ENCODE measurements around the gene DNPEP. TPM values are rescaled to one million over a fixed set of nuclear protein-coding genes. Genes with fewer than 3 reads are reported as not detected.

DNPEP gene
- total and polyA plus RNA-seq, 9 donors, result 23.4 to 72.9 (median 61.8) TPM

DNA sequence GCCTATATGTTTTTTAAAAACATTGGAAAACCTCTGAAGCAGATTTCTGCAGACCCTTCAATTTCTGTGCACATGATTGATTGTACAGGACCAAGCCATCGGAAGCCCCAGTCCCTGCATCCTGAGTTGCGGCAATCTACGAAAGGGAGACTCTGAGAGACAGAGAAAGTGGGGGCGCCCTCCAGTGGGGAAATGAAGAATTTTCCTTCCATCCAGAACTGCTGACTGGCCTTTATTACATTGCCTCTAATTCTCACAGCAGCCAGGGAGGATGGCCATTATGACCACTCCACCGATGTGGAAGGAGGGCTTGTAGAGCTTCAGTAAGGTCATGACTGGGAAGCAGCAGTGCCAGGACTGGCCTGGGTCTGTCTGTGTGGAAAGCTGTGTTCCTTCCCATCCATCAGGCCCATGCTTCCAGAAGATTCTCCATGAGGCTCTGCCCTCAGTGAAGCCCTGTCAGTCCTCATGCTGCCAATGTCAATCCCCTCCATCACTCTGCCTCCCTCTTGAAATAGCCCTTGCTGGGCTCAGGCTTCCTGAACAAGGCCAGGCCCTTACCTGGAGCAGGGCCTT lies 35.2 kb downstream of the DNPEP start:
- no peak overlapping the region for H3K4me3 ChIP-seq
- H3K9me3 ChIP-seq, result no peaks in the 10 kb centered on the region
- H3K27ac ChIP-seq, result no peak overlapping the region
- no peak for TF ChIP-seq POLR2A (IDR thresholded peaks at IDR 0.05)
- no peak for TF ChIP-seq EP300 (IDR thresholded peaks at IDR 0.05)
- TF ChIP-seq, protein P1, sequence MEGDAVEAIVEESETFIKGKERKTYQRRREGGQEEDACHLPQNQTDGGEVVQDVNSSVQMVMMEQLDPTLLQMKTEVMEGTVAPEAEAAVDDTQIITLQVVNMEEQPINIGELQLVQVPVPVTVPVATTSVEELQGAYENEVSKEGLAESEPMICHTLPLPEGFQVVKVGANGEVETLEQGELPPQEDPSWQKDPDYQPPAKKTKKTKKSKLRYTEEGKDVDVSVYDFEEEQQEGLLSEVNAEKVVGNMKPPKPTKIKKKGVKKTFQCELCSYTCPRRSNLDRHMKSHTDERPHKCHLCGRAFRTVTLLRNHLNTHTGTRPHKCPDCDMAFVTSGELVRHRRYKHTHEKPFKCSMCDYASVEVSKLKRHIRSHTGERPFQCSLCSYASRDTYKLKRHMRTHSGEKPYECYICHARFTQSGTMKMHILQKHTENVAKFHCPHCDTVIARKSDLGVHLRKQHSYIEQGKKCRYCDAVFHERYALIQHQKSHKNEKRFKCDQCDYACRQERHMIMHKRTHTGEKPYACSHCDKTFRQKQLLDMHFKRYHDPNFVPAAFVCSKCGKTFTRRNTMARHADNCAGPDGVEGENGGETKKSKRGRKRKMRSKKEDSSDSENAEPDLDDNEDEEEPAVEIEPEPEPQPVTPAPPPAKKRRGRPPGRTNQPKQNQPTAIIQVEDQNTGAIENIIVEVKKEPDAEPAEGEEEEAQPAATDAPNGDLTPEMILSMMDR (IDR thresholded peaks at IDR 0.05), result no peak
- intact Hi-C loops (cut with DNase I), result no loop called here
- no peak for DNase-seq
- 7 to 14% (median 13%) methylated on average over 5 of the region's 5 CpGs for WGBS, 3 donors
- H3K36me3 ChIP-seq, result no peaks in the 10 kb centered on the region
- no peaks in the 10 kb centered on the region for H3K4me1 ChIP-seq (ENCODE audit: insufficient read depth)
- H3K27me3 ChIP-seq, result no peaks in the 10 kb centered on the region

DNA sequence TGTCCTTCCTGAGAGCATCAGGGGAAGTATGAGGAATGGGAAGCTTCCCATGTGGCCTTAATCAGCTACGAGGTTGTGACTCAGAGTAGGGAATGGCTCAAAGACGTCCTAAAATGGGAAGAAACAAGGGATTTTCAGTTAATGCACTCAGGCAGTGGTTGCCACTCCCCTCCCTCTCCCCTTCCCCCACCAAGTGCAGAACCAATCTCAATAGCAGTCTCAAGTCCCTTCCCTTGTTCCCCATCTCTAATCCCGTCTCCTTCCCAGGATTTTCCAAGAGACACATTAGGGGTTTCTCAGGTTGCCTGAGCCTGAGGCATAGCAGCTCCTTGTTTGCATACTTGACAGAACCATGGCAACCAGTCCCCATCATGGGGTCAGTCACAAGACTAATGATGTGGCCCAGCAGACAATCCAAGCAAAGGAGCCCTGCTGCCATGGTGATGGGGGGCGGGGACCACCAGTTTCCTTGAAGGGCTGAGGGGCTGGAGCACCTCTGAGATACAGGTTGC lies 36.9 kb downstream of the DNPEP start:
- Histone ChIP-seq H3K27me3 (no peaks in the 10 kb centered on the region), H3K4me1 (ENCODE audit: insufficient read depth) (no peaks in the 10 kb centered on the region), H3K4me3 (no peak overlapping the region), H3K36me3 (no peaks in the 10 kb centered on the region), H3K9me3 (no peaks in the 10 kb centered on the region), H3K27ac (no peak overlapping the region)
- TF ChIP-seq, protein P1 (IDR thresholded peaks at IDR 0.05), result no peak
- WGBS, 3 donors, result 36 to 42% (median 36%) methylated on average over 4 of the region's 4 CpGs
- DNase-seq, result no peak
- intact Hi-C loops (cut with DNase I), result no loop called here

DNA sequence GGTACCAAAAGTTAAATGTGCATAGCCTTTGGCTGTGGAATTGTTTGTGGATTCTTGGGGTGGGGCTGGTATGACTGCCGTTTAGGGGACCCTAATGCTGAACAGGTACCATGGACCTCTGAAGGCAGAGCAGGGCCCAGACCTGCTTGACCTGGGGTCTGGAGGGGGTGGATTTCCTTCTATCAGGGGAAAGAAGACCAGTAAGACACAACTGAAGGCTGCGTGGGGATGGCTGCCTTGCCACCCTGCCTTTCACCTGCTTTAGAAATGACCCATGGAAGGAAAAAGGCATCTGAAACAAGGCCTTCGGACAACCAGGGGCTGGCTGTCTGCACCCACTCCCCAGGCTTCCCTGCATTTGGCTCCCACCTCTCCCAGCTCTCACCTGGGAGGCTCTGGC lies 37.5 kb downstream of the DNPEP start:
- H3K27me3 ChIP-seq, result no peaks in the 10 kb centered on the region
- intact Hi-C loops (cut with DNase I), result no loop called here
- 64 to 80% (median 71%) methylated on average over 3 of the region's 3 CpGs for WGBS, 3 donors
- H3K36me3 ChIP-seq, result no peaks in the 10 kb centered on the region
- H3K4me1 ChIP-seq (ENCODE audit: insufficient read depth), result no peaks in the 10 kb centered on the region
- no peak overlapping the region for H3K27ac ChIP-seq
- H3K9me3 ChIP-seq, result no peaks in the 10 kb centered on the region
- H3K4me3 ChIP-seq, result no peak overlapping the region
- no peak for DNase-seq
- TF ChIP-seq, protein P1 (IDR thresholded peaks at IDR 0.05), result no peak
- TF ChIP-seq EP300 (IDR thresholded peaks at IDR 0.05) (no peak), POLR2A (IDR thresholded peaks at IDR 0.05) (no peak)

DNA sequence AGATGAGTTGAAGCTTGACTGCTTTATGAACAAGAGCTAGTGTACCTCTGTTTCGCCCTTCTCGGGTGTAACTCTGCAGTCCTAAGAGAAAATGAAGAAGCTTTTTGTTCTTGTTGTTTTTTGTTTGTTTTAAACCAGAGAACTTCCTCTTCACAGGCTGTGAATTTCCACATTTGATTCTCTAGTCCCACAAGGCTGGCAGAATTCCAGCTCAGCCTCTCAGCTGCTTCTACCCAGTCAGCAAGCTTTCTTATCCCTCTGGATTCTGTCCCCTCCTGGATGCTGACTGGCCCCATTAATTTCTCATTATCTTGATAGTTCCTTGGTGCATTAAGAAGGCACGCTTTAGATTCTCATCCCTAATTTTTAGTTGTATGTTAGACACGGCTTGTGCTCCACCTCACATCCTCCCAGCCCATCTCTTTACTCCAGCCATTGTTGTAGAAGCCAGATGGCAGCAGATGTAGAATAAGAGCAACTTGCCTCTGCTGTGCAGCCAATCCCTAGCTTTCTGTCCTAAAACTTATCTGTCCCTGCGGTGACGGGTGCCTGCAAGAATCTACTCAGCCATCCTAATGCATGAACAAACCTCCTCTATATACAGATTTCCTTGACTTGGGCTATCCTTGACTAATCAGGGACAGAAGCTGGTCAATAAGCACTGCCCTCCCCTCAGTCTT lies 42.8 kb downstream of the DNPEP start:
- 28 to 45% (median 36%) methylated on average over 6 of the region's 6 CpGs for WGBS, 3 donors
- no peak for DNase-seq
- H3K4me1 ChIP-seq (ENCODE audit: insufficient read depth), result no peaks in the 10 kb centered on the region
- TF ChIP-seq, protein P1 (IDR thresholded peaks at IDR 0.05), result no peak
- TF ChIP-seq EP300 (IDR thresholded peaks at IDR 0.05) (no peak), POLR2A (IDR thresholded peaks at IDR 0.05) (no peak)
- H3K27ac ChIP-seq, result no peak overlapping the region
- intact Hi-C loops (cut with DNase I), result no loop called here
- no peaks in the 10 kb centered on the region for H3K27me3 ChIP-seq
- no peaks in the 10 kb centered on the region for H3K9me3 ChIP-seq
- no peak overlapping the region for H3K4me3 ChIP-seq
- no peaks in the 10 kb centered on the region for H3K36me3 ChIP-seq
